IMR-90 (cell line): ENCODE results near the gene NKAIN2. TPM values are rescaled to one million over a fixed set of nuclear protein-coding genes. Genes with fewer than 3 reads are reported as not detected.

Experiments
- ATAC-seq: fragments of 200-7000 bp; cut with Tn5 transposase; 2 replicates; pipeline ENCODE4 v1.9.1; 2020; ENCODE audit warnings: low read depth, mild to moderate bottlenecking, moderate library complexity
- BruUV-seq: library from RNA; stranded (reverse); fragments of 400-500 nt; replicated peaks from 2 replicates; lab custom pipeline; 2021; lab: Mats Ljungman, UMichigan
- CTCF ChIA-PET: fragments of 300-600 bp; formaldehyde crosslinking; extraction: SDS; loops from one replicate; lab custom pipeline; 2021; ENCODE audit warnings: antibody characterized with exemption; lab: Yijun Ruan, JAX
- POLR2A ChIA-PET: fragments of 300-600 bp; sonication (Branson Sonifier 250); formaldehyde crosslinking; loops from one replicate; lab custom pipeline; 2022; ENCODE audit warnings: antibody characterized with exemption; ENCODE audit not compliant: unreplicated experiment; lab: Charles Lee
- DNase-seq: peaks from one replicate; pipeline ENCODE4 v3.0.0; 2013
- H2AFZ ChIP-seq: replicated peaks from 2 replicates; pipeline ENCODE3; 2013; ENCODE audit warnings: low read length, mild to moderate bottlenecking; ENCODE audit not compliant: poor library complexity
- H2AK5ac ChIP-seq: 2 replicates; pipeline ENCODE4 v1.6.1; 2013; ENCODE audit warnings: low read depth, low read length, inconsistent platforms
- H2AK9ac ChIP-seq: replicated peaks from 2 replicates; pipeline ENCODE3; 2013; ENCODE audit warnings: mild to moderate bottlenecking, low read depth, low read length, moderate library complexity; ENCODE audit not compliant: poor library complexity
- H2BK120ac ChIP-seq: 2 replicates; pipeline ENCODE4 v1.6.1; 2013; ENCODE audit warnings: low read depth, low read length, inconsistent platforms
- H2BK15ac ChIP-seq: 3 replicates; pipeline ENCODE4 v1.6.1; 2013; ENCODE audit warnings: low read depth, low read length, inconsistent platforms
- H2BK20ac ChIP-seq: 2 replicates; pipeline ENCODE4 v1.6.1; 2013; ENCODE audit warnings: low read depth, mild to moderate bottlenecking, inconsistent platforms, low read length, moderate library complexity
- H2BK5ac ChIP-seq: 2 replicates; pipeline ENCODE4 v1.6.1; 2013; ENCODE audit warnings: mild to moderate bottlenecking, low read depth, low read length, inconsistent platforms; ENCODE audit not compliant: poor library complexity, severe bottlenecking
- H3K14ac ChIP-seq: replicated peaks from 2 replicates; pipeline ENCODE4 v1.6.1; 2013; ENCODE audit warnings: low read depth, low read length, inconsistent platforms
- H3K18ac ChIP-seq: 2 replicates; pipeline ENCODE4 v1.6.1; 2013; ENCODE audit warnings: low read depth, low read length, control low read depth
- H3K23ac ChIP-seq: 2 replicates; pipeline ENCODE4 v1.6.1; 2013; ENCODE audit warnings: low read depth, low read length, inconsistent platforms
- H3K27ac ChIP-seq: 2 replicates; pipeline ENCODE4 v1.5.1; 2013; ENCODE audit warnings: mild to moderate bottlenecking, control low read depth, low read length; ENCODE audit not compliant: insufficient read depth
- H3K27me3 ChIP-seq: 2 replicates; pipeline ENCODE4 v1.6.1; 2013; ENCODE audit warnings: low read length; ENCODE audit not compliant: control insufficient read depth, insufficient read depth
- H3K36me3 ChIP-seq: 2 replicates; pipeline ENCODE4 v1.6.1; 2013; ENCODE audit warnings: low read length, mixed read lengths; ENCODE audit not compliant: control insufficient read depth, insufficient read depth
- H3K4ac ChIP-seq: 2 replicates; pipeline ENCODE4 v1.6.1; 2013; ENCODE audit warnings: low read depth, low read length, inconsistent platforms
- H3K4me1 ChIP-seq: 2 replicates; pipeline ENCODE4 v1.6.1; 2013; ENCODE audit warnings: low read length, mixed read lengths; ENCODE audit not compliant: control insufficient read depth, insufficient read depth
- H3K4me2 ChIP-seq: 2 replicates; pipeline ENCODE4 v1.6.1; 2013; ENCODE audit warnings: low read depth, mild to moderate bottlenecking, control low read depth, low read length, moderate library complexity
- H3K4me3 ChIP-seq: 2 replicates; pipeline ENCODE4 v1.5.1; 2013; ENCODE audit warnings: low read depth, mild to moderate bottlenecking, control low read depth, low read length, moderate library complexity; ENCODE audit not compliant: insufficient read depth
- H3K56ac ChIP-seq: 2 replicates; pipeline ENCODE4 v1.6.1; 2013; ENCODE audit warnings: low read length, inconsistent platforms; ENCODE audit not compliant: insufficient read depth; ENCODE audit errors: extremely low read depth
- H3K79me1 ChIP-seq, 2 experiments: 2 replicates each; pipeline ENCODE4 v1.6.1; 2013; ENCODE audit warnings: low read length in 2 of 2, inconsistent platforms in 1 of 2, low read depth in 1 of 2
- H3K9ac ChIP-seq: 2 replicates; pipeline ENCODE4 v1.6.1; 2013; ENCODE audit warnings: low read depth, low read length, control low read depth
- H3K9me1 ChIP-seq: 2 replicates; pipeline ENCODE4 v1.6.1; 2013; ENCODE audit warnings: low read length, inconsistent platforms; ENCODE audit not compliant: insufficient read depth
- H3K9me3 ChIP-seq: 2 replicates; pipeline ENCODE4 v1.6.1; 2013; ENCODE audit warnings: low read length; ENCODE audit not compliant: control insufficient read depth, insufficient read depth
- H4K20me1 ChIP-seq: 2 replicates; pipeline ENCODE4 v1.6.1; 2013; ENCODE audit warnings: low read length, inconsistent platforms; ENCODE audit not compliant: insufficient read depth
- H4K5ac ChIP-seq: 2 replicates; pipeline ENCODE4 v1.6.1; 2013; ENCODE audit warnings: mild to moderate bottlenecking, low read depth, low read length, control low read depth
- H4K8ac ChIP-seq, 2 experiments: 2 replicates each; pipeline ENCODE4 v1.6.1; 2013; ENCODE audit warnings: low read depth in 2 of 2, low read length in 2 of 2, control low read depth in 1 of 2, inconsistent platforms in 1 of 2
- H4K91ac ChIP-seq: 2 replicates; pipeline ENCODE4 v1.6.1; 2013; ENCODE audit warnings: low read depth, low read length, inconsistent platforms; ENCODE audit not compliant: insufficient read depth
- BHLHE40 ChIP-seq: fragments of 150-350 bp; IDR thresholded peaks from 2 replicates; pipeline ENCODE4 v1.6.1; 2016; ENCODE audit warnings: mild to moderate bottlenecking, low read depth, low read length
- CHD1 ChIP-seq: IDR thresholded peaks from 2 replicates; pipeline ENCODE4 v1.6.1; 2012; ENCODE audit warnings: low read depth, low read length, improper control_type of control experiment
- CTCF ChIP-seq: conservative IDR thresholded peaks from 2 replicates; pipeline ENCODE4 v1.5.1; 2012; ENCODE audit warnings: mild to moderate bottlenecking, low read depth, low read length, improper control_type of control experiment
- FOS ChIP-seq: fragments of 150-350 bp; IDR thresholded peaks from 2 replicates; pipeline ENCODE4 v1.6.1; 2016; ENCODE audit warnings: low read depth, low read length
- MAFK ChIP-seq: IDR thresholded peaks from 2 replicates; pipeline ENCODE4 v1.6.1; 2012; ENCODE audit warnings: low read depth, low read length, improper control_type of control experiment
- MXI1 ChIP-seq: IDR thresholded peaks from 2 replicates; pipeline ENCODE4 v1.6.1; 2012; ENCODE audit warnings: low read depth, mild to moderate bottlenecking, low read length, moderate library complexity, borderline replicate concordance
- NFE2L2 ChIP-seq: fragments of 150-350 bp; IDR thresholded peaks from 2 replicates; pipeline ENCODE4 v1.6.1; 2016; ENCODE audit warnings: low read depth, mild to moderate bottlenecking, low read length
- POLR2A ChIP-seq: IDR thresholded peaks from 2 replicates; pipeline ENCODE4 v1.6.1; 2012; ENCODE audit warnings: mild to moderate bottlenecking, low read depth, low read length
- RAD21 ChIP-seq: IDR thresholded peaks from 2 replicates; pipeline ENCODE4 v1.6.1; 2012; ENCODE audit warnings: low read length, improper control_type of control experiment
- RCOR1 ChIP-seq: IDR thresholded peaks from 2 replicates; pipeline ENCODE4 v1.6.1; 2012; ENCODE audit warnings: mild to moderate bottlenecking, low read length, improper control_type of control experiment; ENCODE audit not compliant: insufficient replicate concordance
- RFX5 ChIP-seq: IDR thresholded peaks from 2 replicates; pipeline ENCODE4 v1.8.0; 2012; ENCODE audit warnings: low read depth, mild to moderate bottlenecking, low read length, moderate library complexity
- SMC3 ChIP-seq: fragments of 150-350 bp; IDR thresholded peaks from 2 replicates; pipeline ENCODE4 v1.6.1; 2016; ENCODE audit warnings: low read depth, mild to moderate bottlenecking, antibody characterized with exemption, low read length, moderate library complexity
- USF2 ChIP-seq: fragments of 150-350 bp; IDR thresholded peaks from 2 replicates; pipeline ENCODE4 v1.6.1; 2017; ENCODE audit warnings: mild to moderate bottlenecking, antibody characterized with exemption, low read length, low read depth
- WGBS, 2 experiments: methylation state at CpG; one replicate each; pipeline versions ENCODE4 v1.1.5 to v1.1.7; 2013; ENCODE audit warnings: missing lambda C conversion rate in 2 of 2; ENCODE audit not compliant: insufficient read length in 1 of 2; ENCODE audit errors: extremely low coverage in 2 of 2; 5-methylcytosine and 5-hydroxymethylcytosine counted together
- dilution Hi-C: fragments of 300-500 bp; cut with HindIII; formaldehyde crosslinking; loops from one replicate; pipeline ENCODE4 v1.14.3; 2018; ENCODE audit warnings: low sequenced_read_pairs; ENCODE audit not compliant: unreplicated experiment
- in situ Hi-C: fragments of 300-500 bp; cut with MboI; formaldehyde crosslinking; loops from 3 replicates; pipeline ENCODE4 v1.14.3; 2019; ENCODE audit warnings: low sequenced_read_pairs, inconsistent platforms, mixed read lengths
- intact Hi-C: fragments of 100-400 bp; cut with micrococcal nuclease; formaldehyde crosslinking; loops from 2 replicates; pipeline ENCODE4 v1.10.0; 2022
- polyA plus RNA-seq, 3 experiments: library from polyadenylated mRNA; depleted of rRNA; stranded (reverse); fragments of >200 nt; gene quantifications; 2 replicates each; pipeline ENCODE4 v1.2.3, GENCODE V29; 2012; ENCODE audit warnings: low replicate concordance in 1 of 3
- total RNA-seq: library from RNA; depleted of rRNA; stranded (reverse); fragments of >200 nt; gene quantifications from 2 replicates; pipeline ENCODE4 v1.2.3, GENCODE V29; 2012

Gene NKAIN2
- total and polyA plus RNA-seq, 2 of the 4 experiments (the other 2 are of a cell fraction), result not detected

- Histone ChIP-seq H2AFZ (no peak overlapping the region), H2BK120ac (no peak overlapping the region), H4K8ac (no peak overlapping the region), H3K27me3 (no peaks in the 10 kb centered on the region), H3K23ac (no peak overlapping the region), H4K91ac (no peak overlapping the region), H3K9me1 (no peaks in the 10 kb centered on the region), H3K56ac (no peak overlapping the region), H3K18ac (no peak overlapping the region), H2BK15ac (no peak overlapping the region), H3K79me1 (no peaks in the 10 kb centered on the region), H2AK5ac (no peak overlapping the region), H2BK20ac (no peak overlapping the region), H3K9ac (no peak overlapping the region), H3K4ac (no peak overlapping the region), H3K4me2 (no peak overlapping the region), H3K27ac (no peak overlapping the region), H3K9me3 (no peaks in the 10 kb centered on the region), H4K5ac (no peak overlapping the region), H3K14ac (no peak overlapping the region), H3K4me3 (no peak overlapping the region), H2BK5ac (no peak overlapping the region), H2AK9ac (no peak overlapping the region), H4K20me1 (no peaks in the 10 kb centered on the region), H3K36me3 (no peaks in the 10 kb centered on the region), H3K4me1 (no peaks in the 10 kb centered on the region)
- CTCF ChIA-PET, result no interaction called here
- BruUV-seq, result no TSS peak
- intact Hi-C loops (no loop called here), dilution Hi-C loops (no loop called here), in situ Hi-C loops (no loop called here)
- ATAC-seq, result no peak
- no peak for DNase-seq
- POLR2A ChIA-PET, result no interaction called here
- WGBS, 2 experiments, result no CpG with 5 or more reads among the region's 2 CpGs
- TF ChIP-seq SMC3 (no peak), RAD21 (no peak), USF2 (no peak), RFX5 (no peak), NFE2L2 (no peak), BHLHE40 (no peak), MAFK (no peak), FOS (no peak), CHD1 (no peak), MXI1 (no peak), CTCF (no peak), POLR2A (no peak), RCOR1 (no peak)
These were observed 249.7 kb downstream of the NKAIN2 start for GRCh38 chr6:124053315-124053714.
